H1 (cell line): Measurements from ENCODE around the gene NELFB. TPM values are rescaled to one million over a fixed set of nuclear protein-coding genes. Genes with fewer than 3 reads are reported as not detected.

Experiments used
- CTCF ChIA-PET: fragments of 300-600 bp; sonication (Branson Sonifier 250); formaldehyde crosslinking; loops from one replicate; lab custom pipeline; 2021; ENCODE audit not compliant: partially characterized antibody; lab: Charles Lee
- POLR2A ChIA-PET: fragments of 300-600 bp; sonication (Branson Sonifier 250); formaldehyde crosslinking; loops from one replicate; lab custom pipeline; 2021; ENCODE audit warnings: inconsistent platforms; ENCODE audit not compliant: partially characterized antibody; lab: Charles Lee
- DNase-seq, 2 experiments: peaks; one replicate each; pipeline versions ENCODE4 v3.0.0 to v3.0.0-alpha.2; 2010 to 2022; ENCODE audit warnings: low spot score in 2 of 2, low read depth in 1 of 2, mixed read lengths in 1 of 2
- FAIRE-seq: peaks from 2 replicates; lab custom pipeline; 2011; peaks lifted over from hg19 to GRCh38; lab: Jason Lieb, UNC
- H2AFZ ChIP-seq: 2 replicates; pipeline ENCODE4 v1.8.1; 2012; ENCODE audit warnings: low read length, inconsistent platforms
- H2AK5ac ChIP-seq: 2 replicates; pipeline ENCODE4 v1.6.1; 2013; ENCODE audit warnings: low read depth, low read length
- H2BK120ac ChIP-seq: replicated peaks from 2 replicates; pipeline ENCODE3; 2013; ENCODE audit warnings: low read depth, low read length, inconsistent platforms
- H2BK12ac ChIP-seq: 2 replicates; pipeline ENCODE4 v1.6.1; 2013; ENCODE audit warnings: low read depth, low read length
- H2BK15ac ChIP-seq: 2 replicates; pipeline ENCODE4 v1.6.1; 2013; ENCODE audit warnings: low read length
- H2BK20ac ChIP-seq: 2 replicates; pipeline ENCODE4 v1.6.1; 2013; ENCODE audit warnings: low read length
- H2BK5ac ChIP-seq: 2 replicates; pipeline ENCODE4 v1.6.1; 2013; ENCODE audit warnings: low read depth, low read length
- H3K14ac ChIP-seq: 2 replicates; pipeline ENCODE4 v1.6.1; 2013; ENCODE audit warnings: inconsistent platforms; ENCODE audit not compliant: insufficient read length
- H3K18ac ChIP-seq: 2 replicates; pipeline ENCODE4 v1.6.1; 2013; ENCODE audit warnings: low read length; ENCODE audit errors: extremely low read depth
- H3K23ac ChIP-seq: 2 replicates; pipeline ENCODE4 v1.6.1; 2013; ENCODE audit warnings: inconsistent platforms; ENCODE audit not compliant: insufficient read length
- H3K23me2 ChIP-seq: 2 replicates; pipeline ENCODE4 v1.6.1; 2013; ENCODE audit warnings: low read depth, low read length
- H3K27ac ChIP-seq: 2 replicates; pipeline ENCODE4 v1.6.1; 2011; ENCODE audit warnings: low read depth, low read length, inconsistent platforms
- H3K27me3 ChIP-seq, 4 experiments: replicated peaks in 1 of 4; 1 replicate in 1 of 4; 2 replicates in 3 of 4; pipeline versions ENCODE4 v1.6.1 to v1.8.1; 2011 to 2013; ENCODE audit warnings: low read length in 3 of 4, mild to moderate bottlenecking in 3 of 4, inconsistent platforms in 2 of 4, mixed read lengths in 2 of 4, moderate library complexity in 1 of 4; ENCODE audit not compliant: control insufficient read depth in 3 of 4, insufficient read depth in 3 of 4; ENCODE audit errors: extremely low read depth in 1 of 4
- H3K36me3 ChIP-seq, 4 experiments: 2 replicates each; pipeline versions ENCODE4 v1.6.1 to v1.8.1; 2011 to 2013; ENCODE audit warnings: mild to moderate bottlenecking in 4 of 4, low read length in 3 of 4, moderate library complexity in 2 of 4, control low read depth in 1 of 4, inconsistent platforms in 1 of 4; ENCODE audit not compliant: insufficient read depth in 4 of 4, control insufficient read depth in 2 of 4
- H3K4ac ChIP-seq: replicated peaks from 2 replicates; pipeline ENCODE3; 2013; ENCODE audit warnings: low read length, low read depth, mixed read lengths, inconsistent platforms; ENCODE audit not compliant: insufficient read length
- H3K4me1 ChIP-seq, 4 experiments: replicated peaks in 1 of 4; 1 replicate in 1 of 4; 2 replicates in 3 of 4; pipeline versions ENCODE4 v1.6.1 to v1.8.1; 2011 to 2013; ENCODE audit warnings: low read length in 3 of 4, inconsistent platforms in 2 of 4, mixed read lengths in 1 of 4; ENCODE audit not compliant: insufficient read depth in 4 of 4, control insufficient read depth in 3 of 4
- H3K4me2 ChIP-seq, 2 experiments: 2 replicates each; pipeline versions ENCODE4 v1.6.1 to v1.8.1; 2011 to 2013; ENCODE audit warnings: low read depth in 2 of 2, low read length in 2 of 2, control low read depth in 1 of 2, inconsistent platforms in 1 of 2, mild to moderate bottlenecking in 1 of 2; ENCODE audit not compliant: insufficient read depth in 1 of 2
- H3K4me3 ChIP-seq, 4 experiments: fragments of 200-600, 300-600 bp in 1 of 4; sonication (generic), shearing (Covaris generic), sonication (Bioruptor Twin) in 1 of 4; 2 replicates each; pipeline versions ENCODE4 v1.5.1 to v1.8.1; 2011 to 2016; ENCODE audit warnings: low read length in 4 of 4, low read depth in 3 of 4, control low read depth in 2 of 4, inconsistent platforms in 2 of 4, mild to moderate bottlenecking in 2 of 4, mixed read lengths in 1 of 4, moderate library complexity in 1 of 4; ENCODE audit not compliant: insufficient read depth in 2 of 4; ENCODE audit errors: extremely low read depth in 1 of 4
- H3K56ac ChIP-seq: replicated peaks from 2 replicates; pipeline ENCODE3; 2013; ENCODE audit warnings: low read depth, mild to moderate bottlenecking, mixed read lengths, low read length, inconsistent platforms; ENCODE audit not compliant: insufficient read length
- H3K79me1 ChIP-seq: 2 replicates; pipeline ENCODE4 v1.6.1; 2013; ENCODE audit warnings: low read depth, low read length, control low read depth
- H3K79me2 ChIP-seq, 2 experiments: 2 replicates each; pipeline versions ENCODE4 v1.6.1 to v1.8.1; 2012 to 2013; ENCODE audit warnings: low read length in 2 of 2, mild to moderate bottlenecking in 2 of 2, inconsistent platforms in 1 of 2; ENCODE audit not compliant: insufficient read depth in 2 of 2, control insufficient read depth in 1 of 2
- H3K9ac ChIP-seq, 4 experiments: replicated peaks in 1 of 4; 1 replicate in 1 of 4; 2 replicates in 3 of 4; pipeline versions ENCODE4 v1.6.1 to v1.8.1; 2011 to 2013; ENCODE audit warnings: low read depth in 3 of 4, low read length in 3 of 4, control low read depth in 2 of 4, mild to moderate bottlenecking in 2 of 4, moderate library complexity in 2 of 4, inconsistent platforms in 1 of 4; ENCODE audit errors: extremely low read depth in 1 of 4
- H3K9me3 ChIP-seq, 2 experiments: 2 replicates each; pipeline versions ENCODE4 v1.6.1 to v1.8.1; 2012 to 2013; ENCODE audit warnings: mild to moderate bottlenecking in 2 of 2, moderate library complexity in 2 of 2, control low read depth in 1 of 2, inconsistent platforms in 1 of 2, low read depth in 1 of 2, low read length in 1 of 2, mixed read lengths in 1 of 2; ENCODE audit not compliant: insufficient read depth in 2 of 2
- H4K20me1 ChIP-seq, 2 experiments: replicated peaks in 1 of 2; 2 replicates each; pipeline versions ENCODE3 to v1.8.1; 2011 to 2013; ENCODE audit warnings: inconsistent platforms in 2 of 2, low read length in 2 of 2, mild to moderate bottlenecking in 1 of 2; ENCODE audit not compliant: insufficient read depth in 2 of 2, control insufficient read depth in 1 of 2
- H4K5ac ChIP-seq: 2 replicates; pipeline ENCODE4 v1.6.1; 2013; ENCODE audit warnings: low read length, low read depth, mixed read lengths, inconsistent platforms; ENCODE audit not compliant: insufficient read length
- H4K8ac ChIP-seq: 2 replicates; pipeline ENCODE4 v1.8.0; 2013; ENCODE audit warnings: mild to moderate bottlenecking, moderate library complexity, low read length, inconsistent platforms; ENCODE audit not compliant: insufficient read depth; ENCODE audit errors: extremely low read depth
- H4K91ac ChIP-seq: replicated peaks from 2 replicates; pipeline ENCODE3; 2013; ENCODE audit warnings: low read length, mixed read lengths, inconsistent platforms; ENCODE audit not compliant: insufficient read length
- BACH1 ChIP-seq: IDR thresholded peaks from 2 replicates; pipeline ENCODE4 v1.6.1; 2012; ENCODE audit warnings: low read length, improper control_type of control experiment
- BRCA1 ChIP-seq: IDR thresholded peaks from 2 replicates; pipeline ENCODE4 v1.6.1; 2012; ENCODE audit warnings: low read depth, low read length, improper control_type of control experiment
- E2F6 ChIP-seq: IDR thresholded peaks from 2 replicates; pipeline ENCODE4 v1.6.1; 2012; ENCODE audit warnings: inconsistent platforms
- EP300 ChIP-seq, 2 experiments: IDR thresholded peaks; 1 replicate in 1 of 2; 2 replicates in 1 of 2; pipeline ENCODE4 v1.6.1; 2011 to 2012; ENCODE audit warnings: low read depth in 2 of 2, low read length in 2 of 2, mild to moderate bottlenecking in 2 of 2, borderline replicate concordance in 1 of 2, inconsistent platforms in 1 of 2, moderate library complexity in 1 of 2
- KDM1A ChIP-seq: fragments of 200-600, 300-600 bp; sonication (generic); IDR thresholded peaks from 2 replicates; pipeline ENCODE4 v1.7.1; 2016; ENCODE audit warnings: mild to moderate bottlenecking, low read length, borderline replicate concordance
- MAX ChIP-seq: IDR thresholded peaks from 2 replicates; pipeline ENCODE4 v1.6.1; 2012; ENCODE audit warnings: inconsistent platforms
- POLR2AphosphoS5 ChIP-seq: IDR thresholded peaks from 2 replicates; pipeline ENCODE4 v1.6.1; 2011; ENCODE audit warnings: low read depth, low read length
- RNF2 ChIP-seq: fragments of 200-900, 300-1000 bp; sonication (generic); IDR thresholded peaks from 2 replicates; pipeline ENCODE4 v1.7.1; 2016; ENCODE audit warnings: borderline replicate concordance, low read depth, mild to moderate bottlenecking, antibody characterized with exemption, low read length; ENCODE audit not compliant: poor library complexity, severe bottlenecking; ENCODE audit errors: missing control alignments
- SP4 ChIP-seq: IDR thresholded peaks from 2 replicates; pipeline ENCODE4 v1.6.1; 2012; ENCODE audit warnings: low read length, inconsistent platforms
- SUZ12 ChIP-seq: fragments of 200-600 bp; sonication (generic); IDR thresholded peaks from 2 replicates; pipeline ENCODE4 v1.6.1; 2012; ENCODE audit warnings: mild to moderate bottlenecking, inconsistent platforms, low read length, moderate library complexity, mixed read lengths
- WGBS, 2 experiments: shearing (Covaris generic) in 1 of 2; methylation state at CpG; one replicate each; pipeline versions ENCODE4 v1.1.6 to v1.1.7; 2013 to 2015; ENCODE audit warnings: low lambda C conversion rate in 2 of 2, mixed read lengths in 2 of 2, inconsistent platforms in 1 of 2, low coverage in 1 of 2, missing lambda C conversion rate in 1 of 2; ENCODE audit not compliant: insufficient replicate concordance in 2 of 2, insufficient coverage in 1 of 2, insufficient read length in 1 of 2; ENCODE audit errors: extremely low coverage in 1 of 2, missing lambda C conversion rate in 1 of 2; 5-methylcytosine and 5-hydroxymethylcytosine counted together
- polyA plus RNA-seq, 7 experiments: library from polyadenylated mRNA; depleted of rRNA in 3 of 7; stranded (reverse) in 5 of 7; unstranded in 2 of 7; fragments of >200 nt in 5 of 7; fragments of 200-250 nt in 2 of 7; gene quantifications; 1 replicate in 5 of 7; 2 replicates in 1 of 7; 4 replicates in 1 of 7; pipeline versions ENCODE4 v1.2.1 to v1.2.3, GENCODE V29; 2011 to 2013; ENCODE audit warnings: missing spikeins in 2 of 7, mixed read lengths in 2 of 7
- total RNA-seq: library from RNA; stranded (reverse); fragmentation: NEBNext Ultra II Directional; extraction: Animal tissue kit (Norgen Biotek cat#: 25700); gene quantifications from 2 replicates; pipeline ENCODE4 v1.2.1, GENCODE V29; 2021

NELFB gene
- total and polyA plus RNA-seq, 2 of the 8 experiments (the other 6 are each of a cell fraction or from before 2014, with no cell fraction given): 57.6 to 78.0 TPM

- POLR2A ChIA-PET: interaction anchor here (0.7 to 69.9 kb wide), 5 partner anchors 16 to 43 kb away, joined by 3 to 1462 read pairs (median 6); partner anchors contain the start of genes NELFB, STPG3, TOR4A and TPRN
- H4K91ac ChIP-seq: no peak overlapping the region
- CTCF ChIA-PET: interaction anchor here (0.6 to 20.2 kb wide), 13 partner anchors 12 to 259 kb away, joined by 3 to 204 read pairs (median 4); partner anchors contain the start of genes ANAPC2, SSNA1 and TOR4A
- TF ChIP-seq BRCA1: no peak
- no peak for TF ChIP-seq SP4
- TF ChIP-seq RNF2: no peak
- no peak for TF ChIP-seq E2F6
- TF ChIP-seq SUZ12: no peak
- TF ChIP-seq MAX: no peak
- TF ChIP-seq POLR2AphosphoS5: no peak
- TF ChIP-seq BACH1: no peak
- no peak for TF ChIP-seq EP300 (IDR thresholded peaks at IDR 0.05; ENCODE audit: borderline replicate concordance in 1 of 2, low read depth in 2 of 2, low read length in 2 of 2)
- no peak for TF ChIP-seq KDM1A
Observed at GRCh38 chr9:137229903-137230704, 25.0 kb upstream of the NELFB start.

More at GRCh38 chr9:137229903-137230704, 25.0 kb upstream of the NELFB start:
- no peaks in the 10 kb centered on the region for H3K79me1 ChIP-seq
- H2BK20ac ChIP-seq: no peak overlapping the region
- H2BK12ac ChIP-seq: no peak overlapping the region
- H3K9ac ChIP-seq: no peak overlapping the region
- no peak overlapping the region for H3K18ac ChIP-seq
- H3K14ac ChIP-seq: no peak overlapping the region
- no peak overlapping the region for H3K4ac ChIP-seq
- no peak overlapping the region for H4K5ac ChIP-seq
- FAIRE-seq: no peak
- H3K9me3 ChIP-seq: no peaks in the 10 kb centered on the region
- H2BK120ac ChIP-seq: no peak overlapping the region
- H4K8ac ChIP-seq: no peak overlapping the region
- H3K27me3 ChIP-seq: no peaks in the 10 kb centered on the region; a peak in 1 of 7 replicates
- H4K20me1 ChIP-seq: peaks cover 0 to 1% of the 10 kb centered on the region in 2 experiments
- no peak overlapping the region for H3K27ac ChIP-seq
- H3K4me3 ChIP-seq: no peak overlapping the region
- H3K79me2 ChIP-seq: no peaks in the 10 kb centered on the region
- H3K56ac ChIP-seq: no peak overlapping the region
- H2BK5ac ChIP-seq: no peak overlapping the region
- H3K4me1 ChIP-seq: peaks cover 0 to 14% (median 3%) of the 10 kb centered on the region in 4 experiments; a peak in 4 of 7 replicates
- H2BK15ac ChIP-seq: no peak overlapping the region
- H3K4me2 ChIP-seq: no peak overlapping the region
- DNase-seq: no peak
- H3K23me2 ChIP-seq: no peaks in the 10 kb centered on the region; the same call in 1 of the 2 replicates
- H2AK5ac ChIP-seq: no peak overlapping the region
- no peak overlapping the region for H2AFZ ChIP-seq
- H3K23ac ChIP-seq: no peak overlapping the region
- WGBS, 2 experiments: 81% methylated on average over 18 of the region's 31 CpGs; no CpG with 5 or more reads in 1 of the 2 experiments
- no peaks in the 10 kb centered on the region for H3K36me3 ChIP-seq
